Activated naive CD4-positive, alpha-beta T cell treated with anti-CD3 and anti-CD28 coated beads, Interleukin-2, amount 10 ng/mL, durations not matched to agents 7 days and 5 days (primary cell): ENCODE data around the gene NANOS3.
"Not testable (repeated sequence)": the region's sequence is repeated elsewhere in the genome, so short reads cannot be mapped to it uniquely, and the experiment has no call there.

ENCODE experiments used
- CTCF ChIA-PET: fragments of 350-600 bp; sonication (Branson Sonifier 250); formaldehyde crosslinking; loops from one replicate; lab custom pipeline; 2021; ENCODE audit warnings: antibody characterized with exemption; lab: Charles Lee
- DNase-seq: peaks from one replicate; pipeline ENCODE4 v3.0.0-alpha.2; 2020
- H3K27ac Mint-ChIP-seq: one replicate; pipeline ENCODE4 v1.8.0; 2021; ENCODE audit warnings: mild to moderate bottlenecking, moderate library complexity, mixed read lengths
- H3K27me3 Mint-ChIP-seq: one replicate; pipeline ENCODE4 v1.8.0; 2021; ENCODE audit warnings: mild to moderate bottlenecking, mixed read lengths
- H3K36me3 Mint-ChIP-seq: one replicate; pipeline ENCODE4 v1.8.0; 2021; ENCODE audit warnings: mixed read lengths
- H3K4me1 Mint-ChIP-seq: one replicate; pipeline ENCODE4 v1.8.0; 2021; ENCODE audit warnings: mixed read lengths
- H3K4me3 Mint-ChIP-seq: one replicate; pipeline ENCODE4 v1.8.0; 2021; ENCODE audit warnings: mild to moderate bottlenecking, moderate library complexity, mixed read lengths
- H3K9me3 Mint-ChIP-seq: one replicate; pipeline ENCODE4 v1.8.0; 2021; ENCODE audit warnings: mixed read lengths

Gene NANOS3

DNA sequence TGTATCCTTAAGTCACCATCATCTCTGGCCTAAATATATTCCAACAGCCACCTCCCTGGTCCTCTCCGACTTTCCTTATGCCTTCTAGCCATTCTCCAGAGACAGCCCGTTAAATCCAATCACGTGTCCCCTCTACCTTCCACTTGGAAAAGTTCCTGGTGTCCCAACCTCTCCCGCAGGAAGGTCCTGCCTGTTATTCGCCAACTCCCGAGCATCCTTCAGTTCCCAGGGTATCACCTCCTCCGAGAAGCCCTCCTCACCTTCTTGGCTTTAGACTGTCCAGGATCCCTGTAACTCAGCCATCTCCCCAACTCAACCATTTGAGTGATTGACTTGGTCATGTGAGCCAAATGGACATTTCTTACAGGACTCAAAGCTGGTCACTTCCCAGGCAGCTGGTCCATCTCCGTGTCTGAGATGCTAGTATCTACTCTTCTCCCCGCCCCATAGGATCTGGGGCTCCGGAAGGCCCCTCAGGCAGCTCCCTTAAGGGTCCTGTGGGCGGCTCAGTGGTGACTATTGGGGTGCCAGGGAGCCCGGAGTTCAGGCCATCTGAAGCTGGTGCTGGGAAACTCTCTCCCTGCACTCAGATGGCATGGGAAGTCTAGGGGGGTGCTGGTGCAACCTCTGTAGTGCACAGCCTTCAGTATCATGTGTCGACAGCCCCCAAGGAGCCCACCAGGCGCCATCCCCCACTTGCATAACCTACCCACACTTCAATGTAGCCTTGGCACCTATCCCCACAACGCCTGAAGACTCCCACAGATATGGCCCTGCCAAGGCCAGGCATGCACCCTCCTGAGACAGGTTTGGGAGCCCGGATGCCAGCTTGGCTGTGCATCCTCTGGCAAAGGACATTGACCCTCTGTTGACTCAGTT is 27.9 kb upstream of the NANOS3 start:
- Mint-ChIP-seq H3K36me3 (no peaks in the 10 kb centered on the region), H3K27ac (no peak overlapping the region), H3K4me1 (peaks cover 55% of the 10 kb centered on the region), H3K27me3 (peaks cover 21% of the 10 kb centered on the region), H3K4me3 (peak overlapping the region; percentile 3), H3K9me3 (no peaks in the 10 kb centered on the region)
- no peak for DNase-seq
- CTCF ChIA-PET: interaction anchor here (1.0 to 1.3 kb wide), 2 partner anchors 12 kb away, joined by 4 to 5 read pairs; no protein-coding TSS in a partner anchor

- peak overlapping the region; percentile 72 for H3K27ac Mint-ChIP-seq
- CTCF ChIA-PET: interaction anchor here (1.0 to 1.3 kb wide), 2 partner anchors 11 to 13 kb away, joined by 4 to 5 read pairs; no protein-coding TSS in a partner anchor
- H3K4me3 Mint-ChIP-seq: peak overlapping the region; percentile 33
- peaks cover 23% of the 10 kb centered on the region for H3K27me3 Mint-ChIP-seq
- no peaks in the 10 kb centered on the region for H3K36me3 Mint-ChIP-seq
- H3K4me1 Mint-ChIP-seq: peaks cover 45% of the 10 kb centered on the region
- H3K9me3 Mint-ChIP-seq: no peaks in the 10 kb centered on the region
- peak; percentile 71 for DNase-seq
Observed at GRCh38 chr19:13849991-13850909, 26.7 kb upstream of the NANOS3 start.

DNA sequence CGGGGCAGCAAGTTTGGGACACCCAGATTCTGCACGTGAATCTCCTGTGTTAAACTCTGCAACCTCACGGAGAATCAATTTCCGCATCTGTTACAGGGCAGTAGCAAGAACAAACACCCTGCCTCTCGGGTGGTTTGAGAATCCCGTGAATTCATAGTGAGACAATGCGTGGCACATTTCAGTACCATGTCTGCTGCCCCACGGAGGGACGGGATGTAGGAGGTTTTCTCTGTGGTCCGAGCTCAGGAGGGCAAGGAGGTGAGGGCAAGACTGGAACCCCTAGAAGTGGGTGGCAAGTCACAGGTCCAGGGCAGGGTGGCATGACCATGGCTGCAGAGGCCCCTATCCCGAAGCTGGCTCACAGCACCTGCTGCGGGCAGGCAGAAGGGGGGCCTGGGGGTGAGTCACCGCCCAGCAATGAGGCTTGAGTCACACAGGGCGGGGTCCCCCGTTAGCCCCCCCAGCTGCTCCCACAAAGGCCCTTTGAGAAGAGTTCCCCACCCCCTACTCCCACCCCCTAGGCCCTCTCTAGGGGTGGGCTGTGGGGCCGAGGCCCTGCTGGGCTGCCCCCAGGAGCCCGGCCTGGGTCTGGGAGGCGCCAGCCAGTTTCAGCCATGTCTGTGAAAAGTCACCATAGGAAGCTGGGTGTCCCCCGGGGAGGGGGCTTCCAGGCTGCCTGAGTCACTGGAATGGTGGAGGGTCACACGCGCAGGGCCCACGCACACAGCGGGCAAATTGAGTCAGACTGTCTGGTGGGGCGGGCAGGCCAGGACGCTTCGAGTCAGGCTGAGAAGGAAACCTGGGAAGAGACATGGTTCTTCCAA is 25.8 kb upstream of the NANOS3 start:
- Mint-ChIP-seq H3K9me3 (no peaks in the 10 kb centered on the region), H3K27me3 (peaks cover 24% of the 10 kb centered on the region), H3K4me1 (peaks cover 42% of the 10 kb centered on the region), H3K4me3 (peak overlapping the region; percentile 33), H3K27ac (peak overlapping the region; percentile 72), H3K36me3 (no peaks in the 10 kb centered on the region)
- DNase-seq: peak; percentile 37
- CTCF ChIA-PET: no interaction called here

DNA sequence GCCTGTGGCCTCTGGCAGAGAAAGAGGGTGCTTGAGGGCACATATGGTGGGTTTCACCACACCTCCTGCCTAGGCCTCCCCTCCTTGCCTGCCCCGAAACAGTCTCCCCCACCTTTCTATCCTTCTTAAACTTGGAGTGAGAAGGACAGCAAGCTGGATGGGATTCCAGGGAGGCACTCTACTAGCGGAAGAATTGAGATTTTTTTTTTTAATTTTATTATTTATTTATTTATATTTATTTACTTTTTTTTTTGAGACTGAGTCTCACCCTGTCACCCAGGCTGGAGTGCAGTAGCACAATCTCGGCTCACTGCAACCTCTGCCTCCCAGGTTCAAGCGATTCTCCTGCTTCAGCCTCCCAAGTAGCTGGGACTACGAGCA is 25.2 kb upstream of the NANOS3 start:
- DNase-seq, H3K36me3 Mint-ChIP-seq, H3K4me3 Mint-ChIP-seq, H3K27ac Mint-ChIP-seq, H3K9me3 Mint-ChIP-seq, CTCF ChIA-PET: not testable (repeated sequence)
- Mint-ChIP-seq H3K27me3 (peaks cover 24% of the 10 kb centered on the region), H3K4me1 (peaks cover 36% of the 10 kb centered on the region)

DNA sequence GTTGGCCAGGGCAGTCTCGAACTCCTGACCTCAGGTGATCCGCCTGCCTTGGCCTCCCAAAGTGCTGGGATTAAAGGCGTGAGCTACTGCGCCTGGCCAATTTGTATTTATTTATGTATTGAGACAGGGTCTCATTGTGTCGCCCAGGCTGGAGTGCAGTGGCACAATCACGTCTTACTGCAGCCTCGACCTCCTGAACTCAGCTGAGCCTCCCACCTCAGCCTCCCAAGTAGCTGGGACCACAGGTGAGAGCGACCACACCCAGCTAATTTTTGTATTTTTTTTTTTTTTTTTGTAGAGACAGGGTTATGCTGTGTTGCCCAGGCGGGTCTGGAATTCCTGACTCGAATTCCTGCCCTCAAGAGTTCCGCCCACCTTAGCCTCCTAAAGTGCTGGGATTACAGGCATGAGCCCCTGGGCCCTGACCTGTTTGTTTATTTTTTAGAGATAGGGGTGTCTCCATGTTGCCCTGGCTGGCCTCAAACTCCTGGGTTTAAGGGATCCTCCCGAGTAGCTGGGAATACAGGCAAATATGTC is 24.7 kb upstream of the NANOS3 start:
- Mint-ChIP-seq H3K27me3 (peaks cover 24% of the 10 kb centered on the region), H3K4me1 (peaks cover 34% of the 10 kb centered on the region)
- not testable (repeated sequence) for H3K36me3 Mint-ChIP-seq, H3K9me3 Mint-ChIP-seq, H3K4me3 Mint-ChIP-seq, H3K27ac Mint-ChIP-seq, DNase-seq
- CTCF ChIA-PET: interaction anchor here (1.1 to 2.0 kb wide), 2 partner anchors 10 to 11 kb away, joined by 3 to 6 read pairs; no protein-coding TSS in a partner anchor

GRCh38 chr19:13856497-13856896 is 20.4 kb upstream of the NANOS3 start:
- H3K27ac Mint-ChIP-seq: no peak overlapping the region
- peaks cover 9% of the 10 kb centered on the region for H3K27me3 Mint-ChIP-seq
- peaks cover 23% of the 10 kb centered on the region for H3K4me1 Mint-ChIP-seq
- no peaks in the 10 kb centered on the region for H3K9me3 Mint-ChIP-seq
- CTCF ChIA-PET: interaction anchor here (0.7 to 1.4 kb wide), 2 partner anchors 72 to 73 kb away, joined by 3 to 5 read pairs; no protein-coding TSS in a partner anchor
- H3K4me3 Mint-ChIP-seq: no peak overlapping the region
- H3K36me3 Mint-ChIP-seq: no peaks in the 10 kb centered on the region
- DNase-seq: no peak

DNA sequence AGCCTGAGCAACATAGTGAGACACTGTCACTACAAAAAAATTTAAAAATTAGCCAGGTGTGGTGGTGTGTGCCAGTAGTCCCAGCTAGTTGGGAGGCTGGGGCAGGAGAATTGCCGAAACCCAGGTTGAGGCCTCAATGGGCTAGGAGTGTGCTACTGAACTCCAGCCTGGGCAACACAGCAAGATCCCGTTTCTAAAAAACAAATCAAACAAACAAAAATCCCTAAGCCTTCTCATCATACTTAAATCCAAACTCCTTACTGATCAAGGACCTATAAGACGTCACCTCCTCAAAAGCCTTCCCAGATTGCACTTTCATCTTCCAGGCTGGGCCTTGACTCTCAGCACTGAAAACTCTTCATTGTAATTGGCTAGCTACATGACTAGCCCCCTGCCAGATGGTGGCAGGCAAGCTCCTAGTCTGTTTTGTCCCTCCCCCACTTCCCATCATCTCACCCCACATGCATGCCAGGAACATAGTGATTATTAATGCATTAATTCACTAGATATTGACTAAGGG is 17.5 kb upstream of the NANOS3 start:
- Mint-ChIP-seq H3K27ac (no peak overlapping the region), H3K4me3 (no peak overlapping the region), H3K36me3 (no peaks in the 10 kb centered on the region), H3K27me3 (peaks cover 36% of the 10 kb centered on the region), H3K4me1 (peaks cover 41% of the 10 kb centered on the region), H3K9me3 (no peaks in the 10 kb centered on the region)
- DNase-seq: no peak
- CTCF ChIA-PET: interaction anchor here (0.9 to 1.7 kb wide), 3 partner anchors 71 to 85 kb away, joined by 3 to 4 read pairs (median 3); no protein-coding TSS in a partner anchor

DNA sequence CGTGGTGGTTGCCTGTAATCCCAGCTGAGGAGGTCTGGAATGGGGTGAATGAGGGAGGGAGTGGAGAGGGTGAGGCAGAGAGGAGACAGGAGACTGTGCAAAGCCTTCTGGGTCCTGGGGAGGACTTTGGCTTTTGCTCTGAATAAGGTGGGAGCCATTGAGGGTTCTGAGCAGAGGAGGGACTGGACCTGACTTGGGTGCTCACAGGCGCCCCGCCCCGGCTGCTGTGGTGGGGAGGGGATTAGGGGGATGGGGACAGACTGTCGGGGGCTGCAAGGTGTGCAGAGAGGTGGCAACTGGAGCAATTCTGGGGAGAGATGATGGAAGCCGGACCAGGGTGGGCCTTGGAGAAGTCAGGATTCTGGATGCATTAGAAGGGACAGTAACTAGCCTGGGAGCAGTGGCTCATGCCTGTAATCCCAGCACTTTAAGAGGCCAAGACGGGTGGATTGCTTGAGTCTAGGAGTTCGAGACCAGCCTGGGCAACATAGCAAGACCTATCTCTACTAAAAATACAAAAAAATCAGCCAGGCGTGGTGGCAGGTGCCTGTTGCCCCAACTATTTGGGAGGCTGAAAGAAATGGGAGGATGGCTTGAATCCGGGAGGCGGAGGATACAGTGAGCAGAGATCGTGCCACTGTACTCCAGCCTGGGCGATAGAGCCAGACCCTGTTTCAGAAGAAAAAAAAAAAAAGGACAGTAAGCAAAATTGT is 16.1 kb upstream of the NANOS3 start:
- peaks cover 47% of the 10 kb centered on the region for H3K27me3 Mint-ChIP-seq
- H3K4me1 Mint-ChIP-seq: peaks cover 39% of the 10 kb centered on the region
- no peak overlapping the region for H3K27ac Mint-ChIP-seq
- no peaks in the 10 kb centered on the region for H3K9me3 Mint-ChIP-seq
- H3K4me3 Mint-ChIP-seq: peak overlapping the region; percentile 82
- no peak for DNase-seq
- CTCF ChIA-PET: interaction anchor here (0.9 to 5.2 kb wide), 11 partner anchors 8 to 87 kb away, joined by 3 to 150 read pairs (median 8); partner anchors contain the start of genes C19orf53 and ZSWIM4
- H3K36me3 Mint-ChIP-seq: no peaks in the 10 kb centered on the region

DNA sequence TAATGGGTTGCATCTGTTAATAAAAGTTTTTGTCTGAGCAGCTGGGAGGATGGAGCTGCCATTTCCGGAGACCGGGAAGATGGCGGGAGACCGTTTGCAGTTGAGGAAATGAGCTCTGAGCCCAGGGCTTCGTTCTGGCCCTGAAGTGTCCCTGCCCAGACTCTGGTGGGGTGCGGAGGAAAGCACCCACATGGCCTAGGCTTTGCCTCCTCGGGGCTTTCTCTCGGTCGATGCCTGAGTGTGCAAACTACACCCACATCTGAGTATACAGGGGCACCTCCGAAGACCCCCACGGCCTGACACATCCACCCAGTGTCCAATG is 15.6 kb upstream of the NANOS3 start:
- Mint-ChIP-seq H3K9me3 (no peaks in the 10 kb centered on the region), H3K4me3 (peak overlapping the region; percentile 82), H3K27me3 (peaks cover 52% of the 10 kb centered on the region), H3K27ac (peak overlapping the region; percentile 85), H3K36me3 (peaks cover 2% of the 10 kb centered on the region), H3K4me1 (peaks cover 41% of the 10 kb centered on the region)
- CTCF ChIA-PET: interaction anchor here (0.9 to 5.2 kb wide), 11 partner anchors 8 to 271 kb away, joined by 3 to 150 read pairs (median 8); partner anchors contain the start of genes C19orf53 and ZSWIM4
- no peak for DNase-seq

GRCh38 chr19:13861714-13862531 is 15.0 kb upstream of the NANOS3 start:
- Mint-ChIP-seq H3K4me1 (peaks cover 45% of the 10 kb centered on the region), H3K4me3 (peak overlapping the region; percentile 82), H3K36me3 (peaks cover 2% of the 10 kb centered on the region), H3K27me3 (peaks cover 58% of the 10 kb centered on the region), H3K9me3 (no peaks in the 10 kb centered on the region), H3K27ac (peak overlapping the region; percentile 85)
- DNase-seq: peak; percentile 91
- CTCF ChIA-PET: interaction anchor here (0.7 to 5.2 kb wide), 26 partner anchors 9 to 272 kb away, joined by 3 to 150 read pairs (median 5); partner anchors contain the start of genes C19orf53, MRI1 and ZSWIM4

- Mint-ChIP-seq H3K27ac (no peak overlapping the region), H3K4me1 (peaks cover 45% of the 10 kb centered on the region), H3K4me3 (peak overlapping the region; percentile 61), H3K36me3 (peaks cover 2% of the 10 kb centered on the region), H3K27me3 (peaks cover 80% of the 10 kb centered on the region), H3K9me3 (no peaks in the 10 kb centered on the region)
- DNase-seq: no peak
- CTCF ChIA-PET: interaction anchor here (0.5 to 5.2 kb wide), 7 partner anchors 28 to 1382 kb away, joined by 3 to 150 read pairs (median 4); no protein-coding TSS in a partner anchor
Observed at GRCh38 chr19:13864046-13864666, 12.8 kb upstream of the NANOS3 start.
